Stimulated activated memory B cell treated with anti-CD40 and anti-IgM and Interleukin-4, amounts not matched to agents 10 μg/mL and 1 μg/mL and 100 μg/mL, for 72 hours (primary cell): ENCODE measurements around the gene AGPAT1.
"Not testable (repeated sequence)": the region's sequence is repeated elsewhere in the genome, so short reads cannot be mapped to it uniquely, and the experiment has no call there.

Source experiments
- ATAC-seq: fragments of 150-1000 bp; cut with Tn5 transposase; 2 replicates; pipeline ENCODE4 v1.10.0; 2021
- H3K27ac Mint-ChIP-seq: one replicate; pipeline ENCODE4 v1.8.0; 2022; ENCODE audit warnings: mild to moderate bottlenecking, mixed read lengths
- H3K27me3 Mint-ChIP-seq: one replicate; pipeline ENCODE4 v1.8.0; 2022; ENCODE audit warnings: mixed read lengths
- H3K36me3 Mint-ChIP-seq: one replicate; pipeline ENCODE4 v1.8.0; 2022; ENCODE audit warnings: mixed read lengths
- H3K4me1 Mint-ChIP-seq: one replicate; pipeline ENCODE4 v1.8.0; 2022; ENCODE audit warnings: mixed read lengths
- H3K4me3 Mint-ChIP-seq: one replicate; pipeline ENCODE4 v1.8.0; 2022; ENCODE audit warnings: mild to moderate bottlenecking, moderate library complexity, mixed read lengths
- H3K9me3 Mint-ChIP-seq: one replicate; pipeline ENCODE4 v1.8.0; 2022; ENCODE audit warnings: mixed read lengths

The AGPAT1 gene

DNA sequence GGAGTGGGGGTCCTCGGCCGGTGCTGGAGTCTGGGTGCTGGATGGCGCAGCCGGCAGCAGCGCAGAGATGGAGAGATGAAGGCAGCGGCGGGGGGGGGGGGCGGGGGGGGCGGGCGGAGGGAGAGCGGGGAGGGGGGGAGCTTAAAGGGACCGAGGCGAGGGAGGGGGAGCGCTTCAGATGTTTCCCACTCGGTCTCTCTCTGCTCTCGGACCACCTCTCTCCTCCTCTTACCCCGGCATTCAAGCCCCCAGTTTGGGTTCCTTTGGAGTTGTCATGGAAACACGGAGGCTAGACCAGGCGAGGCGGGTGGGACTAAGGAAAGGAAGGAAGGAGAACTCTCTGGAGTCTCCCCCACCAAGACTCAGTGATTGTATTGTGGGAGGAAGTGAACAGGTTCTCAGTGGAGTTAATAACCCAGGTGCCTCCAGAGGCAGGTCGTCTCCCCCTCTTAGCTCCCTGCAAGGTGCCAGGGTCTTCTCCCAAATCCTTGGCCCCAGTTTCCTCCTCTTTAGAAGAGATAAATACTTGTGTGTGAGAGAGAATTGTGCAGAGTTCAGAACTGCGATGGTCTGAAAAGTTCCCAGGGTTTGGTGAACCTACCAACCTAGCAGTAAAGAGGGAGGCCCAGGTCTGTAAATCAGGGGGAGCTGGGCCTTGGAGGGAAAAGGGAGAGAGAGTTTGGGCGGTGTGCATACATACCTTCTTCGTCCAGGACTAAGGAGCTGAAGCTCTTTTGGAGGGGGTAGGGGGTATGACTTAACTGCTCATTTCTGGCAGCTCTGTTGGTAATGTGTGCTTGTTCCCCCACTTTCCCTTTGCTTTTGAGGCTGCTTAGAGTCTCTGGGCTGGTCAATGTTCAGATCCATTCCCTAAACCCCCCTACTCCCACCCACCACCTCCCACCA, 23.8 kb downstream of the AGPAT1 start, which contains the start of gene PRRT1:
Gene PRRT1, minus strand, starts transcription at position 77 of the 906 bp plus-strand sequence. CDS start 112 bp downstream, outside the sequence.
- H3K27me3 Mint-ChIP-seq: peaks cover 64% of the 10 kb centered on the region
- H3K27ac Mint-ChIP-seq: no peak within 1 kb of the TSS
- peaks cover 5% of the 10 kb centered on the region for H3K36me3 Mint-ChIP-seq

DNA sequence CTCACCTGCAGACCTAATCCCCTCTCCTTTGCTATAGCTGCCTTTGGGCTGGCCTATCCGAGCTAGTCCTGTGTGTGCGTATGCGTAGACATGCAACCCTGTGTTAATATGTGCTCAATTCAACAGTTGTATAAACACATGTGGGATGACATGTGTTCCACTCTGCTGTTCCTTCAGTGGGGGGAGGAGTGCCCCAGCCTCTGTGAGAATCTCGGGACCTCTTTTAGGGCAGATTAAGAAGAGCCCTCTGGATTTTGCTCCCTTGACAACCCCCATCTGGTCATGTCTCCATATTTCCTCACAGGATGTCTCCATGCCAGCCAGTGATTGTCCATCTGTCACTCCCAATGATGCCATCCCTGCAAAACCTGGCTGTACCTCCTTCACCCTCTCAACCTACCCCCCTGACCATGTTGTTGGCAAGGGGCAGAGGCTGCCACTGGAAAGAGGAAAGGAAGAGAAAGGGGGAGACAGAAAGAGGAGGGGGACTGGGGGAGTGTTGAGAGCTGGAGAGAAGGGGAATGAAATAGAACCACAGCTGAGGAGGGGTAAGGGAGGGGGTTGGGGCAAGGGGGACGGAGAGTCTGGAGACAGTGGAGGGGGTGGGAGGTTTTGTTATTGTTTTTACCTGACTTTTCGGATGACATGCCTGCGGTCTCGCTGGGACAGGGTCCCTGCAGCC, 24.6 kb downstream of the AGPAT1 start:
- H3K4me3 Mint-ChIP-seq: no peak overlapping the region
- peaks cover 56% of the 10 kb centered on the region for H3K4me1 Mint-ChIP-seq
- H3K36me3 Mint-ChIP-seq: peaks cover 5% of the 10 kb centered on the region
- H3K9me3 Mint-ChIP-seq: no peaks in the 10 kb centered on the region
- no peak overlapping the region for H3K27ac Mint-ChIP-seq
- ATAC-seq: no peak
- H3K27me3 Mint-ChIP-seq: peaks cover 72% of the 10 kb centered on the region

More for the DNA sequence above, 23.8 kb downstream of the AGPAT1 start, which contains the start of gene PRRT1:
- ATAC-seq: no peak
- no peak within 1 kb of the TSS for H3K4me3 Mint-ChIP-seq
- H3K4me1 Mint-ChIP-seq: peaks cover 56% of the 10 kb centered on the region
- H3K9me3 Mint-ChIP-seq: no peaks in the 10 kb centered on the region

DNA sequence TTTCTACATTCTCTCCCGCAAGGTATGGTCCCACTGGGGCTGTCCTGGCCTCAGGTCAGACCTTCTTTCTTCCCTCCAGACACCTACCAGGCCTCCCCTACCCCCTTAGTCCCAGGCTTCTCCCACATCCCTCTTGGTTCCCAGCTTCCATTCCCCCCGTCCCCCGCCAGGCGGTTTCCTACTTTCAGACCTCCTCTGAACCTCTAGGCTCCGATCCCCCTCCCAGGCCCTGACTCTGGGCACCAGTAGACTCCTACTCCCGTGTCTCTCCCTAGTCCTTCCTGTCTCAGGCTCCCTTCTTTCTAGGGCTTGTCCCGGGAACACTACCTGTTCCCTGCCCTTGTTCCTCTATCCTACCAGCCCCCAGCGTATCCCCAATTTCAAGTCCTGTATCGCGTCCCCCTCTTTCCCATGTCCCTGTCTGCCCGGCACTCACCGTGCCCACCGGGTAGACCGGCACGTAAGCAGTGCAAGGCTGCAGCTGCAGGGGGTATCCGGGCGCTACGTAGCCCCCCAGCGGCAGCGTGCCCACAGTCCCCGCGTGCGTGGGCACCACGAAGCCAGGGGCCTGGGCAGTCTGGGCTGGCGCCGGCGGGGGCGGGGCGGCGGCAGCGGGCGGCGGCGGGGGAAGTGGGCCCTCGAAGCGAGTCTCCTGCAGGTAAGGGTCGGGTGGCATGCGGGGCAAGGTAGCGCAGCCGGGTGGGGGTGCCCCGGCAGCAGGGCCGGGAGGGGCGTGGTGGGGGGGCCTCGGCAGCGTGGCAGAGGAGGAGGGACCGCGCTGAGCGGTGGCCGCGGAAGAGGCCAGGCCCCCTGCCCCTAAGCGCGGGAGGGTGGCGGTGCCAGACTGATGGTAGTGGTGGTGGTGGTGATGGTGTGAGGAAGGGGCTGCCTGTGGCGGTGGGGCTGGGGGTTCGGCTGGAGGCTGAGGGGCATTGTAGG, 25.7 kb downstream of the AGPAT1 start:
- H3K27ac Mint-ChIP-seq: no peak overlapping the region
- H3K4me3 Mint-ChIP-seq: peak overlapping the region; percentile 0
- H3K4me1 Mint-ChIP-seq: peaks cover 52% of the 10 kb centered on the region
- H3K27me3 Mint-ChIP-seq: peaks cover 74% of the 10 kb centered on the region
- H3K9me3 Mint-ChIP-seq: no peaks in the 10 kb centered on the region
- H3K36me3 Mint-ChIP-seq: peaks cover 5% of the 10 kb centered on the region
- no peak for ATAC-seq

GRCh38 chr6:32149092-32149755, 26.7 kb downstream of the AGPAT1 start:
- Mint-ChIP-seq H3K4me3 (peak overlapping the region; percentile 59), H3K27ac (no peak overlapping the region), H3K9me3 (no peaks in the 10 kb centered on the region), H3K27me3 (peaks cover 74% of the 10 kb centered on the region), H3K36me3 (peaks cover 5% of the 10 kb centered on the region), H3K4me1 (peaks cover 43% of the 10 kb centered on the region)
- no peak for ATAC-seq

GRCh38 chr6:32148289-32149091, 27.4 kb downstream of the AGPAT1 start:
- no peak for ATAC-seq
- Mint-ChIP-seq H3K36me3 (peaks cover 5% of the 10 kb centered on the region), H3K9me3 (no peaks in the 10 kb centered on the region), H3K4me3 (peak overlapping the region; percentile 59), H3K4me1 (peaks cover 35% of the 10 kb centered on the region), H3K27me3 (peaks cover 74% of the 10 kb centered on the region), H3K27ac (no peak overlapping the region)

DNA sequence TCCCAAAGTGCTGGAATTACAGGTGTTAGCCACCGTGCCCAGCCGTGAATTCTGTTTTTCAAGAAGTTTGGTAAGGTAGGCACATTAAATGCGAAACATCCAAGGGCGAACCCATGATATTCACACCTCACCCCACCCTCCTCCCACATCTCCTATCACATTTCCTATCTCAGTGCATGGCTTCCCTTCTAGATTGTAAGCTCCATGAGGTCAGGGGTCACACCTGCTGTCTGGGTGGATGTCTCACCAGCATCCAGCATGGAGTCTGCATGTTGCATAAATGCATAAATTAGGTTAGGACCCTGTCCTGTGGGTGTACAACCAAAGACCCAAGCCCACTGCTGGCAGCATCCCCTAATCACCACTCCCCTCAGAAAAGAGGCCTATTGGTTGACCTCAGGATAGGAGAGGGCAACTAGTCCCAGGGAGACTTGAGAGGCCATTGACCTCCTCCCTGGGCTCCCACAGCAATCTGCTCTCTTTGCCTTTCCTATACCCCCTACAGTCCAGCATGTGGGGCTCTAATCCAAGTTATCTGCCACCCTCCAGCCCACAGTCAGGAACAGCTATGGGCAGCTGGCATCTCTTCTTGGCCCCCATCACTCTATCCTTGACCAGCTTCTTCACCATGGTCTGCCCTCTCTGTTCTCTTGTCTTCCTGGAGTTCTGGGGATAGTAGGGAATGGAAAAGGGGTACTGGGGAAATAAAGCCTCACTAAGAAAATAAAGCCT, 28.3 kb downstream of the AGPAT1 start:
- Mint-ChIP-seq H3K9me3 (no peaks in the 10 kb centered on the region), H3K27ac (no peak overlapping the region), H3K4me3 (no peak overlapping the region), H3K36me3 (peaks cover 5% of the 10 kb centered on the region), H3K4me1 (peaks cover 26% of the 10 kb centered on the region), H3K27me3 (peaks cover 65% of the 10 kb centered on the region)
- ATAC-seq: no peak

DNA sequence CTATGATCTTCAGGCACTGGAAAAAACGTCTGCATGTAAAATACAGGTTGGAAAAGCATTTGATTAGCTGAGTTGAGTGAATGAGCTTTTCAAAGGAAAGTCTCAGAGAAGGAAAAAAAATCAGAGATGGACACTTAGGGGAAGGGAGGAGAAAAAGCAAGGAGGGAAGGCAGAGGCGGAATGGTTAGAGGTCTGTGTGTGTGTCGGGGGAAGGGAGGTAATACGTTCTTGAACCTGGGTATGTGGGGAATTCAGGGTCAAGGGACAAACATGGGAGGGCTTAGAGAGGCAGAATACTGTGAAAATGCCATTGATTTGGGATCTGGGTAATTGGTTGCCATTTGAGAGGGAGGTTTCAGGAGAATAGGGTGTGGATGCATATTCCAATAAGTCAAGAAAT, 29.2 kb downstream of the AGPAT1 start:
- no peak overlapping the region for H3K4me3 Mint-ChIP-seq
- peaks cover 26% of the 10 kb centered on the region for H3K4me1 Mint-ChIP-seq
- H3K27ac Mint-ChIP-seq: no peak overlapping the region
- no peaks in the 10 kb centered on the region for H3K9me3 Mint-ChIP-seq
- no peak for ATAC-seq
- H3K27me3 Mint-ChIP-seq: peaks cover 62% of the 10 kb centered on the region
- peaks cover 5% of the 10 kb centered on the region for H3K36me3 Mint-ChIP-seq

DNA sequence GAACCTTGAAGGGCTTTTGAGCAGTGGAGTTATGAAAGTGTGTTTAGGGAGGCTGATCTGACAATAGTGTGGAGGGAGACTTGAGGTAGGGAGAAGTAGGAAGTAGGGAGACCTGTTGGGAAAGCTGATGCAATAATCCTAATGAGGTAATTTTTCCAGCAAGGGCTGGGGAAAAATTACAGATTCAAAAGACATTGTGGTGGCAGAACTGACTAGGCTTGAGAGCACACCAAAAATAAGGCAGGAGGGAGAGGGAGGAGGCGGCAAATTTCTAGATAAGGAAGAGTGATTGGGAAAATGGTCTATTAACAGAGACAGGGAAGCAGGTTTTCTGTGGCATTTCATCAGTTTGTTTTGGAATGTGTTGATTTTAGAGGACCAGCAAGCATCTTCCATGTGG, 29.6 kb downstream of the AGPAT1 start:
- Mint-ChIP-seq H3K27ac (no peak overlapping the region), H3K4me1 (peaks cover 22% of the 10 kb centered on the region), H3K27me3 (peaks cover 62% of the 10 kb centered on the region), H3K4me3 (no peak overlapping the region), H3K36me3 (peaks cover 5% of the 10 kb centered on the region), H3K9me3 (no peaks in the 10 kb centered on the region)
- ATAC-seq: no peak

GRCh38 chr6:32144238-32144637, 31.6 kb downstream of the AGPAT1 start:
- H3K36me3 Mint-ChIP-seq, ATAC-seq, H3K4me3 Mint-ChIP-seq, H3K27ac Mint-ChIP-seq, H3K9me3 Mint-ChIP-seq: not testable (repeated sequence)
- Mint-ChIP-seq H3K4me1 (peaks cover 13% of the 10 kb centered on the region), H3K27me3 (peaks cover 41% of the 10 kb centered on the region)

- no peak overlapping the region for H3K27ac Mint-ChIP-seq
Observed at GRCh38 chr6:32140420-32141046, 35.4 kb downstream of the AGPAT1 start.

DNA sequence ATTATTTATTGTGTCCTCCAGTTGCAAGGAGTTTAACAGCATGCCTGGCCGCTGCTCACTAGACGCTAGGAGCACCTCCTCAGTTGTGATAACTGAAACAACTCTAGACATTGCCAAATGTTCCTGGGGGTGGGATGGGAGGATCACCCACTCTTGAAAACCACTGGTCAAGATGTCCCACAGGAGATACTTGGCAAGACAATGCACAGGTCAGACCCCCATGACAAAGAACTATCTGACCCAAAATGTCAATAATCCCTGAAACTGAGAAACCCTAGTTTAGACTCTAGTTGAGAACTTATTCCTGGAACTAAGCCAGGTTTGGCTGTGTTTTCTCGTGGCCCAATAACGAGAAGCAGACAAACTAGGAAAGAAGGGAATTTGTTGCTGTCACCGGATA, 36.3 kb downstream of the AGPAT1 start:
- ATAC-seq: no peak
- Mint-ChIP-seq H3K9me3 (no peaks in the 10 kb centered on the region), H3K27me3 (peaks cover 10% of the 10 kb centered on the region), H3K4me1 (no peaks in the 10 kb centered on the region), H3K36me3 (no peaks in the 10 kb centered on the region), H3K4me3 (no peak overlapping the region), H3K27ac (no peak overlapping the region)

More at GRCh38 chr6:32140420-32141046, 35.4 kb downstream of the AGPAT1 start:
- Mint-ChIP-seq H3K4me1 (no peaks in the 10 kb centered on the region), H3K9me3 (no peaks in the 10 kb centered on the region), H3K27me3 (peaks cover 10% of the 10 kb centered on the region), H3K36me3 (no peaks in the 10 kb centered on the region), H3K4me3 (no peak overlapping the region)
- no peak for ATAC-seq

DNA sequence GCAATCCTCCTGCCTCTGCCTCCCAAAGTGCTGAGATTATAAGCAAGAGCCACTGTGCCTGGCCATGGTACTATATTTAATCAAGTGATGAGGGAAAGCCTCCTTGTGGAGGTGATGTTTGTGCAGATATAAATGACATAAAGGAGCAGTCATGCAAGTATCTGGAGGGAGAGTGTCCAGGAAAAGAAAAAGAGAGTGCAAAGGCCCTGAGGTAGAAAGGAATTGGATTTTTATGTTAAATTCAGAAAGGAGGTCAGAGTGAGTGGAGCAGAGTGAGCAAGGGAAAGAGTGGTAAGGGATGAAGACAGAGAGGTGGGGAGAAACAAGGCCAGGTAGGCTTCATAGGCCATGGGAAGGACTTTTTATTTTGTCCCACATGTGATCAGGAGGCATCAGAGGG, 38.4 kb downstream of the AGPAT1 start:
- ATAC-seq: no peak
- Mint-ChIP-seq H3K36me3 (no peaks in the 10 kb centered on the region), H3K27ac (no peak overlapping the region), H3K4me1 (no peaks in the 10 kb centered on the region), H3K4me3 (no peak overlapping the region), H3K27me3 (peaks cover 10% of the 10 kb centered on the region), H3K9me3 (no peaks in the 10 kb centered on the region)

DNA sequence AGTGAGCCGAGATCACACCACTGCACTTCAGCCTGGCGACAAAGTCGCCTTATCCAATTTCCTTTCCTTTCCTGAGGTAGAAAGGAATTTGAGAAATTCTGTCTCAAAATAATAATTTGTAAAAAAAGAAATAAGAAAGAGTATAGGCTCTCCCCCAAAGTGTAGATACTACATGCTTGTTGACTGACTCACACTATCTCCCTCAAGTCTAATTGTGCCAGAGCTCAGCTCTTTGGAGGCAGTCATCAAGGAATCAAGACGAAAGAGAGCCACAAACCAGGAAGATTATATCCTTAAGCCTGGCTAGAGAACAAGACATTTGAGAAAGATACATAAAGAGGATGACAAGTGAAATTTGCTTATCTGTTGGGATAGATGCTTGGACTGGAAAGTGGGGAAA, 42.1 kb downstream of the AGPAT1 start:
- H3K27ac Mint-ChIP-seq: no peak overlapping the region
- no peak overlapping the region for H3K4me3 Mint-ChIP-seq
- ATAC-seq: no peak
- H3K36me3 Mint-ChIP-seq: no peaks in the 10 kb centered on the region
- H3K4me1 Mint-ChIP-seq: peaks cover 19% of the 10 kb centered on the region
- H3K9me3 Mint-ChIP-seq: no peaks in the 10 kb centered on the region
- no peaks in the 10 kb centered on the region for H3K27me3 Mint-ChIP-seq
